Left lung (tissue), 10 donors: ENCODE data around the gene IFNAR2. TPM values are rescaled to one million over a fixed set of nuclear protein-coding genes. Genes with fewer than 3 reads are reported as not detected.
A peak's percentile ranks its signal among the peaks of the same experiment; 100 is the strongest.

ENCODE experiments used
- ATAC-seq: fragments of 200-7000 bp; cut with Tn5 transposase; one replicate; pipeline ENCODE4 v1.9.1; 2020; ENCODE audit warnings: moderate library complexity
- DNase-seq, 4 donors: peaks; one replicate each; pipeline ENCODE4 v3.0.0-alpha.2; 2013 to 2020
- H3K27ac ChIP-seq, 2 donors: fragments of 200-600 bp; sonication (generic) in 1 of 2; one replicate each; pipeline versions ENCODE4 v1.5.0 to v1.8.0; 2020 to 2021
- H3K27me3 ChIP-seq, 2 donors: fragments of 200-600 bp; sonication (generic) in 1 of 2; one replicate each; pipeline versions ENCODE4 v1.5.0 to v1.8.0; 2020 to 2021
- H3K36me3 ChIP-seq, 2 donors: fragments of 200-600 bp; sonication (generic) in 1 of 2; one replicate each; pipeline versions ENCODE4 v1.5.0 to v1.8.0; 2020 to 2021
- H3K4me1 ChIP-seq, 2 donors: fragments of 200-600 bp; one replicate each; pipeline ENCODE4 v1.8.0; 2021
- H3K4me3 ChIP-seq, 2 donors: fragments of 200-600 bp; sonication (generic) in 1 of 2; one replicate each; pipeline versions ENCODE4 v1.5.0 to v1.8.0; 2020 to 2021; ENCODE audit warnings: mild to moderate bottlenecking in 1 of 2
- H3K9me3 ChIP-seq, 2 donors: fragments of 200-600 bp; sonication (generic) in 1 of 2; one replicate each; pipeline versions ENCODE4 v1.5.0 to v1.8.0; 2020 to 2021
- intact Hi-C, 2 donors: fragments of 100-400 bp; cut with DNase I; formaldehyde crosslinking; loops; one replicate each; pipeline versions ENCODE4 v1.11.2 to v1.14.2; 2022
- polyA plus RNA-seq, 6 donors: library from polyadenylated mRNA; unstranded; fragments of 120-200 nt; gene quantifications; one replicate each; pipeline ENCODE4 v1.2.1, GENCODE V29; 2013; ENCODE audit not compliant: insufficient read length in 6 of 6
- total RNA-seq, 2 donors: library from RNA; stranded (reverse); fragmentation: NEBNext Ultra II Directional; extraction: Animal tissue kit (Norgen Biotek cat#: 25700); gene quantifications; one replicate each; pipeline ENCODE4 v1.2.1, GENCODE V29; 2021
- TF ChIP-seq, protein P1 (sequence below), 2 donors: fragments of 200-600 bp; sonication (generic) in 1 of 2; IDR thresholded peaks; one replicate each; pipeline versions ENCODE4 v1.5.0 to v1.8.0; 2021; ENCODE audit warnings: antibody characterized with exemption in 2 of 2
- donor health status: DM: no; HTN: yes; CAD: no.
- donor health status: DM: no; HTN: no; CAD: no.

The IFNAR2 gene
- total and polyA plus RNA-seq, 8 donors: 16.4 to 50.1 (median 22.6) TPM

DNA sequence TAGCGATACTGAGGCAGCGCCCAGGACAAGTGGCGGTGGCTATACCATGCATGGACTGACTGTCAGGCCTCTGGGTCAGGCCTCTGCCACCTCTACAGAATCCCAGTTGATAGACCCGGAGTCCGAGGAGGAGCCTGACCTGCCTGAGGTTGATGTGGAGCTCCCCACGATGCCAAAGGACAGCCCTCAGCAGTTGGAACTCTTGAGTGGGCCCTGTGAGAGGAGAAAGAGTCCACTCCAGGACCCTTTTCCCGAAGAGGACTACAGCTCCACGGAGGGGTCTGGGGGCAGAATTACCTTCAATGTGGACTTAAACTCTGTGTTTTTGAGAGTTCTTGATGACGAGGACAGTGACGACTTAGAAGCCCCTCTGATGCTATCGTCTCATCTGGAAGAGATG is 33.2 kb downstream of the IFNAR2 start:
- peaks cover 0 to 44% of the 10 kb centered on the region in 2 donors for H3K36me3 ChIP-seq
- no peaks in the 10 kb centered on the region for H3K27me3 ChIP-seq
- DNase-seq (no peak), ATAC-seq (no peak)
- H3K9me3 ChIP-seq: no peaks in the 10 kb centered on the region
- no peak overlapping the region for H3K27ac ChIP-seq
- TF ChIP-seq, protein P1, sequence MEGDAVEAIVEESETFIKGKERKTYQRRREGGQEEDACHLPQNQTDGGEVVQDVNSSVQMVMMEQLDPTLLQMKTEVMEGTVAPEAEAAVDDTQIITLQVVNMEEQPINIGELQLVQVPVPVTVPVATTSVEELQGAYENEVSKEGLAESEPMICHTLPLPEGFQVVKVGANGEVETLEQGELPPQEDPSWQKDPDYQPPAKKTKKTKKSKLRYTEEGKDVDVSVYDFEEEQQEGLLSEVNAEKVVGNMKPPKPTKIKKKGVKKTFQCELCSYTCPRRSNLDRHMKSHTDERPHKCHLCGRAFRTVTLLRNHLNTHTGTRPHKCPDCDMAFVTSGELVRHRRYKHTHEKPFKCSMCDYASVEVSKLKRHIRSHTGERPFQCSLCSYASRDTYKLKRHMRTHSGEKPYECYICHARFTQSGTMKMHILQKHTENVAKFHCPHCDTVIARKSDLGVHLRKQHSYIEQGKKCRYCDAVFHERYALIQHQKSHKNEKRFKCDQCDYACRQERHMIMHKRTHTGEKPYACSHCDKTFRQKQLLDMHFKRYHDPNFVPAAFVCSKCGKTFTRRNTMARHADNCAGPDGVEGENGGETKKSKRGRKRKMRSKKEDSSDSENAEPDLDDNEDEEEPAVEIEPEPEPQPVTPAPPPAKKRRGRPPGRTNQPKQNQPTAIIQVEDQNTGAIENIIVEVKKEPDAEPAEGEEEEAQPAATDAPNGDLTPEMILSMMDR (IDR thresholded peaks at IDR 0.05): no peak
- intact Hi-C loops: no loop called here
- H3K4me1 ChIP-seq: peaks cover 12 to 59% of the 10 kb centered on the region in 2 donors
- H3K4me3 ChIP-seq: no peak overlapping the region

DNA sequence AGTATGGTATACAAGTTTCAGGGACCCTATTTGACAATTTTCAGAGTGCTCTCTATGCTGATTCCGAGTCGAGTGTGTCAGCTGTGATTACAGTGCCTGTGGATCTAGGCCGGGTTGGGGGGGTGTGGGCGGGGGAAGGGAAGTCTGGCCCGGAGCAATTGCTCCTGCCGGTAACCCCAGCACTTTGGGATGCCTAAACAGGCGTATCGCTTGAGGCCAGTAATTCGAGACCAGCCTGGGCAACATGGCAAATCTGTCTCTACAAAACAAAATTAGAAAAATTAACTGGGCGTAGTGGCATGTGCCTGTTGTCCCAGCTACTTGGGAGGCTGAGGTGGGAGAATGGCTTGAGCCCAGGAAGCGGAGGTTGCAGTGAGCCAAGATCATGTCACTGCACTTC is 34.8 kb downstream of the IFNAR2 start:
- Histone ChIP-seq H3K36me3 (peaks cover 0 to 42% of the 10 kb centered on the region in 2 donors), H3K9me3 (no peaks in the 10 kb centered on the region), H3K27me3 (no peaks in the 10 kb centered on the region), H3K4me3 (no peak overlapping the region), H3K4me1 (peaks cover 14 to 69% of the 10 kb centered on the region in 2 donors), H3K27ac (peak overlapping the region in 1 of 2 donors; percentile 90)
- DNase-seq (no peak), ATAC-seq (no peak)
- intact Hi-C loops: no loop called here
- TF ChIP-seq, protein P1 (IDR thresholded peaks at IDR 0.05): no peak

DNA sequence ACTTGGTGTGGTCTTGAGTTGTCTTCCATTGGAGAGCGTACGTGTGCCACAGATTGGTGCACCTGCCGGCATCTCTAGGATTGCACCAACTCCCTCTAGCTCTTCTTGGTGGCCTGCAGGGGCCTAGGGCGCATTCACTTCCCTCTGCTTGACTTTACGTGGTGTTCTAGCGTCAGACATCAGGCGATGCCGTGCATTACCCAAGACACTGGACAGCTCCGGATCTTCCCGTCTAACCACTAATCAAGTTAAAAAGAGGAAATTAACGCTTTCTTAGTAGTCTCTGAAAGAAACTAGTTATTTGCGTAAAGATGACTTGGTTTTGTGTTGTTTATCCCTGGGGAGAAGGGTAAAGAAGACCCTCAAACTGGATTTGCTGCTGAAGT is 35.9 kb downstream of the IFNAR2 start:
- no peaks in the 10 kb centered on the region for H3K9me3 ChIP-seq
- H3K27ac ChIP-seq: peak overlapping the region; percentile 84 to 90
- H3K36me3 ChIP-seq: peaks cover 0 to 45% of the 10 kb centered on the region in 2 donors
- ATAC-seq (peak; percentile 63), DNase-seq (peak in 3 of 4 donors; percentile 41 to 86 (median 85))
- no peaks in the 10 kb centered on the region for H3K27me3 ChIP-seq
- TF ChIP-seq, protein P1 (IDR thresholded peaks at IDR 0.05): no peak
- peak overlapping the region; percentile 65 to 68 for H3K4me3 ChIP-seq
- intact Hi-C loops: no loop called here
- peaks cover 14 to 67% of the 10 kb centered on the region in 2 donors for H3K4me1 ChIP-seq

DNA sequence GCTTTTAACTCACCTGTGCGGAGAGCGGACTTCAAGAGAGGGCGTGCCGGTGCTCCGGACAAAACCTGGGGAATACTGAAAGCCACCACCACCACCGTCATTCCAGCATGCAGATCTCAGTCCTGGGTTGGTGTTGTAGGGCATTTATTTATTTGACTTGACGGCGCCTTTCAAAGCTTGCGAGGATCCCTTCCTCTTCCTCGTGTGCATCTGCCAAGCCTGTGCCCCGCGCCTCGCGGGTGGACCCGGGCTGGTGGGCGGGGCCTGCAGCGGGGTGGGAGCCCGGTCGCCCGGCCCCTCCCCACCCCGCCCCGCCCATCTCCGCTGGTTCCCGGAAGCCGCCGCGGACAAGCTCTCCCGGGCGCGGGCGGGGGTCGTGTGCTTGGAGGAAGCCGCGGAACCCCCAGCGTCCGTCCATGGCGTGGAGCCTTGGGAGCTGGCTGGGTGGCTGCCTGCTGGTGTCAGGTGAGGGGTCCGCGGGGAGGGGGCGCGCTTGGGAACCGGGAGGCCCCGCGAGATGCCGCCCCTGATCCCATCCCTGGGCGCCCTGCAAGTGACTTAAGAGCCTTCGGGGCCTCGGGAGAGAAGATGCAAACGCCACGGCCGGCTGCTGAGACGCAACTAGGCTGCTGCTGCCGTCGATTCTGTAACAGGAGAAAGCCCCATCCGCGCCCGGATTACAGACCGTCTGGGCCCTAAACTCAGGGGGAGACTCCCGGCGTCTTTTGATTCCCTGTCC is 36.5 kb downstream of the IFNAR2 start, which contains the start of gene IL10RB:
Gene IL10RB (plus strand): TSS at position 318 of the 739 bp plus-strand sequence. CDS start 99 bp downstream, at position 417.
- peak; percentile 93 for ATAC-seq
- intact Hi-C loops: no loop called here

DNA sequence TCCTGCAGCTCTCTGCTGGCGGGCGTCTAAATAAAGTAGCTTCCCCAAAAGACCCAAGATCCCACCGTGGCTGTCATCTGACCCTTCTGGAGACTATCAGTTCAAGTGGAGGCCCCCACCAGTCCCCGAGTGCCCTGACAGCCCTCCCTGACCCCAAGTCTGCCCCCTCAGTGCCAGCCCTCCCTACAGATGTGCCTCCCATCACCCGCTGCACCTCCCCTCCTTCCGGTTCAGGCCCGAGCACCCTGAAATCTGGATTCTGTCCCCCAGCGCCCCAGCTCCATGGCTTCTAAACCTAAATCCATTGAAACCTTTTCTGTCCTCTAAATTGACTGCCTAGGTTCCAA is 37.0 kb downstream of the IFNAR2 start:
- peak overlapping the region; percentile 84 to 90 for H3K27ac ChIP-seq
- TF ChIP-seq, protein P1 (IDR thresholded peaks at IDR 0.05): no peak

More for the DNA sequence above, 36.5 kb downstream of the IFNAR2 start, which contains the start of gene IL10RB:
- TF ChIP-seq, protein P1 (IDR thresholded peaks at IDR 0.05): no peak
- Histone ChIP-seq H3K9me3 (no peaks in the 10 kb centered on the region), H3K27ac (peak within 1 kb of the TSS; percentile 84 to 90), H3K4me1 (peaks cover 14 to 67% of the 10 kb centered on the region in 2 donors), H3K4me3 (peak within 1 kb of the TSS; percentile 65 to 68), H3K36me3 (peaks cover 0 to 51% of the 10 kb centered on the region in 2 donors), H3K27me3 (no peaks in the 10 kb centered on the region)
- peak; percentile 73 to 96 (median 84) for DNase-seq

More for the DNA sequence above, 37.0 kb downstream of the IFNAR2 start:
- no peak for DNase-seq
- ATAC-seq: peak; percentile 9
- H3K9me3 ChIP-seq: no peaks in the 10 kb centered on the region
- intact Hi-C loops: no loop called here
- peaks cover 14 to 67% of the 10 kb centered on the region in 2 donors for H3K4me1 ChIP-seq
- H3K27me3 ChIP-seq: no peaks in the 10 kb centered on the region
- peaks cover 0 to 54% of the 10 kb centered on the region in 2 donors for H3K36me3 ChIP-seq
- H3K4me3 ChIP-seq: peak overlapping the region; percentile 65 to 68
